Eye (tissue), 1 donor: Measurements from ENCODE around the gene PARVB.

Experiments used
- DNase-seq: peaks from one replicate; pipeline ENCODE4 v3.0.0-alpha.2; 2015

Gene PARVB

GRCh38 chr22:44164031-44164430 is 139.9 kb downstream of the PARVB start:
- DNase-seq, result peak; percentile 44

GRCh38 chr22:44165286-44165874 is 141.3 kb downstream of the PARVB start:
- no peak for DNase-seq

- no peak for DNase-seq
These were observed 142.6 kb downstream of the PARVB start for GRCh38 chr22:44166498-44167276.

- no peak for DNase-seq
These were observed 143.4 kb downstream of the PARVB start for GRCh38 chr22:44167501-44167900.

GRCh38 chr22:44168206-44168605 is 144.1 kb downstream of the PARVB start:
- no peak for DNase-seq

- no peak for DNase-seq
These were observed 146.4 kb downstream of the PARVB start for GRCh38 chr22:44170470-44170869.

GRCh38 chr22:44171561-44171960 is 147.5 kb downstream of the PARVB start:
- DNase-seq, result no peak

- DNase-seq, result no peak
These were observed 148.4 kb downstream of the PARVB start for GRCh38 chr22:44172370-44173108.

- DNase-seq, result no peak
These were observed 149.1 kb downstream of the PARVB start for GRCh38 chr22:44173154-44173553.

GRCh38 chr22:44175676-44176075 is 151.6 kb downstream of the PARVB start:
- no peak for DNase-seq

GRCh38 chr22:44179196-44179988 is 155.3 kb downstream of the PARVB start:
- DNase-seq, result no peak

GRCh38 chr22:44179989-44180705 is 156.0 kb downstream of the PARVB start:
- no peak for DNase-seq

GRCh38 chr22:44180706-44181032 is 156.6 kb downstream of the PARVB start, which contains the start of gene PARVG:
Gene PARVG, plus strand, starts transcription at chr22:44180925. Its CDS starts 2,405 bp downstream, at chr22:44183330.
- no peak for DNase-seq

GRCh38 chr22:44181033-44181911 is 157.2 kb downstream of the PARVB start:
- DNase-seq, result no peak

- no peak for DNase-seq
These were observed 157.9 kb downstream of the PARVB start for GRCh38 chr22:44181912-44182587.

GRCh38 chr22:44182588-44183286 is 158.6 kb downstream of the PARVB start:
- no peak for DNase-seq

GRCh38 chr22:44183287-44183588 is 159.1 kb downstream of the PARVB start:
- DNase-seq, result no peak

- DNase-seq, result no peak
These were observed 159.9 kb downstream of the PARVB start for GRCh38 chr22:44184006-44184405.

GRCh38 chr22:44185237-44186120 is 161.4 kb downstream of the PARVB start:
- DNase-seq, result no peak
